H1 (cell line): ENCODE data around the gene OLFM1. TPM values are rescaled to one million over a fixed set of nuclear protein-coding genes. Genes with fewer than 3 reads are reported as not detected.

Experiments
- CTCF ChIA-PET: fragments of 300-600 bp; sonication (Branson Sonifier 250); formaldehyde crosslinking; loops from one replicate; lab custom pipeline; 2021; ENCODE audit not compliant: partially characterized antibody; lab: Charles Lee
- POLR2A ChIA-PET: fragments of 300-600 bp; sonication (Branson Sonifier 250); formaldehyde crosslinking; loops from one replicate; lab custom pipeline; 2021; ENCODE audit warnings: inconsistent platforms; ENCODE audit not compliant: partially characterized antibody; lab: Charles Lee
- DNase-seq, 2 experiments: peaks; one replicate each; pipeline versions ENCODE4 v3.0.0 to v3.0.0-alpha.2; 2010 to 2022; ENCODE audit warnings: low spot score in 2 of 2, low read depth in 1 of 2, mixed read lengths in 1 of 2
- FAIRE-seq: peaks from 2 replicates; lab custom pipeline; 2011; peaks lifted over from hg19 to GRCh38; lab: Jason Lieb, UNC
- H2AFZ ChIP-seq: 2 replicates; pipeline ENCODE4 v1.8.1; 2012; ENCODE audit warnings: low read length, inconsistent platforms
- H2AK5ac ChIP-seq: 2 replicates; pipeline ENCODE4 v1.6.1; 2013; ENCODE audit warnings: low read depth, low read length
- H2BK120ac ChIP-seq: replicated peaks from 2 replicates; pipeline ENCODE3; 2013; ENCODE audit warnings: low read depth, low read length, inconsistent platforms
- H2BK12ac ChIP-seq: 2 replicates; pipeline ENCODE4 v1.6.1; 2013; ENCODE audit warnings: low read depth, low read length
- H2BK15ac ChIP-seq: 2 replicates; pipeline ENCODE4 v1.6.1; 2013; ENCODE audit warnings: low read length
- H2BK20ac ChIP-seq: 2 replicates; pipeline ENCODE4 v1.6.1; 2013; ENCODE audit warnings: low read length
- H2BK5ac ChIP-seq: 2 replicates; pipeline ENCODE4 v1.6.1; 2013; ENCODE audit warnings: low read depth, low read length
- H3K14ac ChIP-seq: 2 replicates; pipeline ENCODE4 v1.6.1; 2013; ENCODE audit warnings: inconsistent platforms; ENCODE audit not compliant: insufficient read length
- H3K18ac ChIP-seq: 2 replicates; pipeline ENCODE4 v1.6.1; 2013; ENCODE audit warnings: low read length; ENCODE audit errors: extremely low read depth
- H3K23ac ChIP-seq: 2 replicates; pipeline ENCODE4 v1.6.1; 2013; ENCODE audit warnings: inconsistent platforms; ENCODE audit not compliant: insufficient read length
- H3K23me2 ChIP-seq: 2 replicates; pipeline ENCODE4 v1.6.1; 2013; ENCODE audit warnings: low read depth, low read length
- H3K27ac ChIP-seq: 2 replicates; pipeline ENCODE4 v1.6.1; 2011; ENCODE audit warnings: low read depth, low read length, inconsistent platforms
- H3K27me3 ChIP-seq, 4 experiments: replicated peaks in 1 of 4; 1 replicate in 1 of 4; 2 replicates in 3 of 4; pipeline versions ENCODE4 v1.6.1 to v1.8.1; 2011 to 2013; ENCODE audit warnings: low read length in 3 of 4, mild to moderate bottlenecking in 3 of 4, inconsistent platforms in 2 of 4, mixed read lengths in 2 of 4, moderate library complexity in 1 of 4; ENCODE audit not compliant: control insufficient read depth in 3 of 4, insufficient read depth in 3 of 4; ENCODE audit errors: extremely low read depth in 1 of 4
- H3K36me3 ChIP-seq, 4 experiments: 2 replicates each; pipeline versions ENCODE4 v1.6.1 to v1.8.1; 2011 to 2013; ENCODE audit warnings: mild to moderate bottlenecking in 4 of 4, low read length in 3 of 4, moderate library complexity in 2 of 4, control low read depth in 1 of 4, inconsistent platforms in 1 of 4; ENCODE audit not compliant: insufficient read depth in 4 of 4, control insufficient read depth in 2 of 4
- H3K4ac ChIP-seq: replicated peaks from 2 replicates; pipeline ENCODE3; 2013; ENCODE audit warnings: low read length, low read depth, mixed read lengths, inconsistent platforms; ENCODE audit not compliant: insufficient read length
- H3K4me1 ChIP-seq, 4 experiments: replicated peaks in 1 of 4; 1 replicate in 1 of 4; 2 replicates in 3 of 4; pipeline versions ENCODE4 v1.6.1 to v1.8.1; 2011 to 2013; ENCODE audit warnings: low read length in 3 of 4, inconsistent platforms in 2 of 4, mixed read lengths in 1 of 4; ENCODE audit not compliant: insufficient read depth in 4 of 4, control insufficient read depth in 3 of 4
- H3K4me2 ChIP-seq, 2 experiments: 2 replicates each; pipeline versions ENCODE4 v1.6.1 to v1.8.1; 2011 to 2013; ENCODE audit warnings: low read depth in 2 of 2, low read length in 2 of 2, control low read depth in 1 of 2, inconsistent platforms in 1 of 2, mild to moderate bottlenecking in 1 of 2; ENCODE audit not compliant: insufficient read depth in 1 of 2
- H3K4me3 ChIP-seq, 4 experiments: fragments of 200-600, 300-600 bp in 1 of 4; sonication (generic), shearing (Covaris generic), sonication (Bioruptor Twin) in 1 of 4; 2 replicates each; pipeline versions ENCODE4 v1.5.1 to v1.8.1; 2011 to 2016; ENCODE audit warnings: low read length in 4 of 4, low read depth in 3 of 4, control low read depth in 2 of 4, inconsistent platforms in 2 of 4, mild to moderate bottlenecking in 2 of 4, mixed read lengths in 1 of 4, moderate library complexity in 1 of 4; ENCODE audit not compliant: insufficient read depth in 2 of 4; ENCODE audit errors: extremely low read depth in 1 of 4
- H3K56ac ChIP-seq: replicated peaks from 2 replicates; pipeline ENCODE3; 2013; ENCODE audit warnings: low read depth, mild to moderate bottlenecking, mixed read lengths, low read length, inconsistent platforms; ENCODE audit not compliant: insufficient read length
- H3K79me1 ChIP-seq: 2 replicates; pipeline ENCODE4 v1.6.1; 2013; ENCODE audit warnings: low read depth, low read length, control low read depth
- H3K79me2 ChIP-seq, 2 experiments: 2 replicates each; pipeline versions ENCODE4 v1.6.1 to v1.8.1; 2012 to 2013; ENCODE audit warnings: low read length in 2 of 2, mild to moderate bottlenecking in 2 of 2, inconsistent platforms in 1 of 2; ENCODE audit not compliant: insufficient read depth in 2 of 2, control insufficient read depth in 1 of 2
- H3K9ac ChIP-seq, 4 experiments: replicated peaks in 1 of 4; 1 replicate in 1 of 4; 2 replicates in 3 of 4; pipeline versions ENCODE4 v1.6.1 to v1.8.1; 2011 to 2013; ENCODE audit warnings: low read depth in 3 of 4, low read length in 3 of 4, control low read depth in 2 of 4, mild to moderate bottlenecking in 2 of 4, moderate library complexity in 2 of 4, inconsistent platforms in 1 of 4; ENCODE audit errors: extremely low read depth in 1 of 4
- H3K9me3 ChIP-seq, 2 experiments: 2 replicates each; pipeline versions ENCODE4 v1.6.1 to v1.8.1; 2012 to 2013; ENCODE audit warnings: mild to moderate bottlenecking in 2 of 2, moderate library complexity in 2 of 2, control low read depth in 1 of 2, inconsistent platforms in 1 of 2, low read depth in 1 of 2, low read length in 1 of 2, mixed read lengths in 1 of 2; ENCODE audit not compliant: insufficient read depth in 2 of 2
- H4K20me1 ChIP-seq, 2 experiments: replicated peaks in 1 of 2; 2 replicates each; pipeline versions ENCODE3 to v1.8.1; 2011 to 2013; ENCODE audit warnings: inconsistent platforms in 2 of 2, low read length in 2 of 2, mild to moderate bottlenecking in 1 of 2; ENCODE audit not compliant: insufficient read depth in 2 of 2, control insufficient read depth in 1 of 2
- H4K5ac ChIP-seq: 2 replicates; pipeline ENCODE4 v1.6.1; 2013; ENCODE audit warnings: low read length, low read depth, mixed read lengths, inconsistent platforms; ENCODE audit not compliant: insufficient read length
- H4K8ac ChIP-seq: 2 replicates; pipeline ENCODE4 v1.8.0; 2013; ENCODE audit warnings: mild to moderate bottlenecking, moderate library complexity, low read length, inconsistent platforms; ENCODE audit not compliant: insufficient read depth; ENCODE audit errors: extremely low read depth
- H4K91ac ChIP-seq: replicated peaks from 2 replicates; pipeline ENCODE3; 2013; ENCODE audit warnings: low read length, mixed read lengths, inconsistent platforms; ENCODE audit not compliant: insufficient read length
- CBX5 ChIP-seq: fragments of 300-800, 300-1000 bp; sonication (generic); IDR thresholded peaks from 2 replicates; pipeline ENCODE4 v1.7.1; 2016; ENCODE audit warnings: antibody characterized with exemption, low read length, low read depth
- CHD1 ChIP-seq: IDR thresholded peaks from 2 replicates; pipeline ENCODE4 v1.6.1; 2012; ENCODE audit warnings: low read depth, low read length, improper control_type of control experiment
- CREB1 ChIP-seq: IDR thresholded peaks from 2 replicates; pipeline ENCODE4 v1.6.1; 2012; ENCODE audit warnings: inconsistent platforms
- GABPA ChIP-seq: IDR thresholded peaks from 2 replicates; pipeline ENCODE4 v1.6.1; 2011; ENCODE audit warnings: mild to moderate bottlenecking, low read length, moderate library complexity, borderline replicate concordance; ENCODE audit not compliant: insufficient read depth
- JUN ChIP-seq: IDR thresholded peaks from 2 replicates; pipeline ENCODE4 v1.6.1; 2011; ENCODE audit warnings: low read depth, mild to moderate bottlenecking, improper control_type of control experiment, low read length
- POLR2A ChIP-seq, 2 experiments: IDR thresholded peaks; 1 replicate in 1 of 2; 2 replicates in 1 of 2; pipeline ENCODE4 v1.6.1; 2011; ENCODE audit warnings: low read depth in 2 of 2, low read length in 2 of 2, mild to moderate bottlenecking in 2 of 2; ENCODE audit errors: control extremely low read depth in 1 of 2
- RFX5 ChIP-seq: IDR thresholded peaks from 2 replicates; pipeline ENCODE4 v1.6.1; 2011; ENCODE audit warnings: low read depth, low read length, improper control_type of control experiment, borderline replicate concordance
- SAP30 ChIP-seq: fragments of 300-600 bp; sonication (generic); IDR thresholded peaks from 2 replicates; pipeline ENCODE4 v1.7.1; 2012; ENCODE audit warnings: low read length, moderate library complexity, mild to moderate bottlenecking, inconsistent platforms; ENCODE audit not compliant: insufficient read depth, insufficient replicate concordance
- SP4 ChIP-seq: IDR thresholded peaks from 2 replicates; pipeline ENCODE4 v1.6.1; 2012; ENCODE audit warnings: low read length, inconsistent platforms
- SUZ12 ChIP-seq: fragments of 200-600 bp; sonication (generic); IDR thresholded peaks from 2 replicates; pipeline ENCODE4 v1.6.1; 2012; ENCODE audit warnings: mild to moderate bottlenecking, inconsistent platforms, low read length, moderate library complexity, mixed read lengths
- TEAD4 ChIP-seq: IDR thresholded peaks from 2 replicates; pipeline ENCODE4 v1.6.1; 2012; ENCODE audit warnings: low read depth, low read length, inconsistent platforms, mixed read lengths
- WGBS, 2 experiments: shearing (Covaris generic) in 1 of 2; methylation state at CpG; one replicate each; pipeline versions ENCODE4 v1.1.6 to v1.1.7; 2013 to 2015; ENCODE audit warnings: low lambda C conversion rate in 2 of 2, mixed read lengths in 2 of 2, inconsistent platforms in 1 of 2, low coverage in 1 of 2, missing lambda C conversion rate in 1 of 2; ENCODE audit not compliant: insufficient replicate concordance in 2 of 2, insufficient coverage in 1 of 2, insufficient read length in 1 of 2; ENCODE audit errors: extremely low coverage in 1 of 2, missing lambda C conversion rate in 1 of 2; 5-methylcytosine and 5-hydroxymethylcytosine counted together
- polyA plus RNA-seq, 7 experiments: library from polyadenylated mRNA; depleted of rRNA in 3 of 7; stranded (reverse) in 5 of 7; unstranded in 2 of 7; fragments of >200 nt in 5 of 7; fragments of 200-250 nt in 2 of 7; gene quantifications; 1 replicate in 5 of 7; 2 replicates in 1 of 7; 4 replicates in 1 of 7; pipeline versions ENCODE4 v1.2.1 to v1.2.3, GENCODE V29; 2011 to 2013; ENCODE audit warnings: missing spikeins in 2 of 7, mixed read lengths in 2 of 7
- total RNA-seq: library from RNA; stranded (reverse); fragmentation: NEBNext Ultra II Directional; extraction: Animal tissue kit (Norgen Biotek cat#: 25700); gene quantifications from 2 replicates; pipeline ENCODE4 v1.2.1, GENCODE V29; 2021
- TF ChIP-seq, protein P1 (sequence below): IDR thresholded peaks from 2 replicates; pipeline ENCODE4 v1.6.1; 2012; ENCODE audit warnings: low read length, inconsistent platforms

The OLFM1 gene
- total and polyA plus RNA-seq, 2 of the 8 experiments (the other 6 are each of a cell fraction or from before 2014, with no cell fraction given), result 53.0 to 53.4 TPM

DNA sequence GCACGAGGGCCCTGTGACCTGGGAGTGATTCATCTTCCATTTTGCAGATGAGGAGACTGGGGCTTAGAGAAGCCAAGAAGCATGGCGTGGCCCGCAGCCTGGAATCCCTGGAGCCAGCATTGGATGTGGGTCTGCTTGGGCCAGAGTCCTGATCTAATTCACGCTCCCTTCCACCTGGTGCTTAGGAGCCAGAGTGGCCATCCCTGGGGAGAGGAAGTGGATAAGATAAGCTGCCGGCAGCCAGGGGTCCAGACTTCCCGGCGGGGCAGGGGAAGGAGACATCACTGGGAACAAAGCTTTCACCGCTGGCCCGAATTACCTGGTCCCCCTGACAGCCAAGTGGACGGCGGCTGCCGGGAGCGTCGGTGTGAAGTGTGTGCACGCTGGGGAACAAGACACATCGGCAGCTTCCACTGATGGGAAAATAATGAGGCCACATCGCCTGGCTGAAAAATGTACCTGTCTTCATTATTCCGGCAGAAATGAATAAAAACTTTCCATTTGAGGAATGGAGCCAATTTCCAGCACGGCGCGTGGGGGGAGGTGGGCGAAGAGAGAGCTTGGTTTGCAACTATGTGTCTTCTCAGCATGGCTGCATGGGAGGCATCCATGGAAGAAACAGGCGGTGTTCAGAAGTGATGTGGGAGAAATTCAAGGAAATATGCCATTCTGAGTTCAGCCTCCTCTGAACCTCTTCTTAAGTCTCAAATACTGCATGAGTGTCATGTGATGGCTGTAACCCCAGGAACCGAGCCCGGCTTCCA is 78.5 kb downstream of the OLFM1 start:
- H3K4ac ChIP-seq, result no peak overlapping the region
- H3K9ac ChIP-seq, result no peak overlapping the region
- H2BK20ac ChIP-seq, result no peak overlapping the region
- H3K4me1 ChIP-seq, result peaks cover 0 to 10% (median 3%) of the 10 kb centered on the region in 4 experiments; a peak in 6 of 7 replicates
- no peak overlapping the region for H4K91ac ChIP-seq
- H3K9me3 ChIP-seq, result no peaks in the 10 kb centered on the region
- no peak overlapping the region for H3K18ac ChIP-seq
- H2BK15ac ChIP-seq, result no peak overlapping the region
- H3K36me3 ChIP-seq, result no peaks in the 10 kb centered on the region
- no peak overlapping the region for H3K56ac ChIP-seq
- peak overlapping the region in 1 of 2 experiments; percentile 26; a peak in 1 of 4 replicates for H3K4me2 ChIP-seq
- peaks cover 0 to 5% of the 10 kb centered on the region in 2 experiments for H4K20me1 ChIP-seq
- DNase-seq, result no peak
- no peaks in the 10 kb centered on the region for H3K27me3 ChIP-seq
- H3K4me3 ChIP-seq, result no peak overlapping the region
- ChIA-PET CTCF (interaction anchor here (1.1 to 3.2 kb wide), 6 partner anchors 13 to 468 kb away, joined by 3 to 7 read pairs (median 3); no protein-coding TSS in a partner anchor), POLR2A (no interaction called here)
- no peak overlapping the region for H2BK5ac ChIP-seq
- H3K27ac ChIP-seq, result no peak overlapping the region
- FAIRE-seq, result no peak
- H3K23ac ChIP-seq, result no peak overlapping the region
- no peak overlapping the region for H3K14ac ChIP-seq
- no peak overlapping the region; the same call in 1 of the 2 replicates for H2AK5ac ChIP-seq
- no peaks in the 10 kb centered on the region for H3K79me1 ChIP-seq
- 91% methylated on average over 25 of the region's 25 CpGs; no CpG with 5 or more reads in 1 of the 2 experiments for WGBS, 2 experiments
- H3K79me2 ChIP-seq, result no peaks in the 10 kb centered on the region
- H2AFZ ChIP-seq, result no peak overlapping the region
- no peak overlapping the region for H2BK12ac ChIP-seq
- H4K5ac ChIP-seq, result no peak overlapping the region
- H4K8ac ChIP-seq, result no peak overlapping the region
- H3K23me2 ChIP-seq, result no peaks in the 10 kb centered on the region
- H2BK120ac ChIP-seq, result no peak overlapping the region
- TF ChIP-seq SUZ12, result no peak
- TF ChIP-seq SAP30, result no peak
- TF ChIP-seq CREB1, result no peak
- no peak for TF ChIP-seq GABPA
- TF ChIP-seq JUN, result no peak
- no peak for TF ChIP-seq TEAD4
- TF ChIP-seq CHD1, result no peak
- no peak for TF ChIP-seq CBX5
- TF ChIP-seq RFX5, result no peak
- TF ChIP-seq POLR2A (IDR thresholded peaks at IDR 0.05; ENCODE audit: control extremely low read depth in 1 of 2, low read depth in 2 of 2, low read length in 2 of 2), result no peak
- TF ChIP-seq, protein P1, sequence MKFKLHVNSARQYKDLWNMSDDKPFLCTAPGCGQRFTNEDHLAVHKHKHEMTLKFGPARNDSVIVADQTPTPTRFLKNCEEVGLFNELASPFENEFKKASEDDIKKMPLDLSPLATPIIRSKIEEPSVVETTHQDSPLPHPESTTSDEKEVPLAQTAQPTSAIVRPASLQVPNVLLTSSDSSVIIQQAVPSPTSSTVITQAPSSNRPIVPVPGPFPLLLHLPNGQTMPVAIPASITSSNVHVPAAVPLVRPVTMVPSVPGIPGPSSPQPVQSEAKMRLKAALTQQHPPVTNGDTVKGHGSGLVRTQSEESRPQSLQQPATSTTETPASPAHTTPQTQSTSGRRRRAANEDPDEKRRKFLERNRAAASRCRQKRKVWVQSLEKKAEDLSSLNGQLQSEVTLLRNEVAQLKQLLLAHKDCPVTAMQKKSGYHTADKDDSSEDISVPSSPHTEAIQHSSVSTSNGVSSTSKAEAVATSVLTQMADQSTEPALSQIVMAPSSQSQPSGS, result no peak
- no peak for TF ChIP-seq SP4
